Kidney (tissue), 14 donors: ENCODE data around the gene U2AF2. TPM values are rescaled to one million over a fixed set of nuclear protein-coding genes. Genes with fewer than 3 reads are reported as not detected.
A peak's percentile ranks its signal among the peaks of the same experiment; 100 is the strongest.

Experiments
- DNase-seq, 5 donors: peaks; one replicate each; pipeline ENCODE4 v3.0.0-alpha.2; 2013 to 2020
- FAIRE-seq: peaks from 2 replicates; lab custom pipeline; 2012; peaks lifted over from hg19 to GRCh38; lab: Jason Lieb, UNC
- H3K27ac ChIP-seq, 2 donors: one replicate each; pipeline ENCODE4 v1.7.0; 2013; ENCODE audit warnings: low read depth in 2 of 2, low read length in 2 of 2, inconsistent platforms in 1 of 2
- H3K27me3 ChIP-seq: one replicate; pipeline ENCODE4 v1.7.1; 2013; ENCODE audit warnings: low read length, inconsistent platforms; ENCODE audit not compliant: control insufficient read depth, insufficient read depth
- H3K36me3 ChIP-seq, 3 donors: one replicate each; pipeline versions ENCODE4 v1.7.0 to v1.7.1; 2013; ENCODE audit warnings: low read length in 3 of 3, control low read depth in 1 of 3, inconsistent platforms in 1 of 3; ENCODE audit not compliant: insufficient read depth in 3 of 3, control insufficient read depth in 2 of 3
- H3K4me1 ChIP-seq, 3 donors: one replicate each; pipeline versions ENCODE4 v1.7.0 to v1.7.1; 2013; ENCODE audit warnings: low read length in 3 of 3, inconsistent platforms in 1 of 3, low read depth in 1 of 3; ENCODE audit not compliant: control insufficient read depth in 2 of 3, insufficient read depth in 2 of 3
- H3K4me3 ChIP-seq, 3 donors: one replicate each; pipeline versions ENCODE4 v1.7.0 to v1.8.1; 2013; ENCODE audit warnings: low read length in 3 of 3, control low read depth in 1 of 3, inconsistent platforms in 1 of 3
- H3K9ac ChIP-seq, 3 donors: one replicate each; pipeline versions ENCODE4 v1.7.0 to v1.7.1; 2013; ENCODE audit warnings: low read length in 3 of 3, control low read depth in 1 of 3, inconsistent platforms in 1 of 3
- H3K9me3 ChIP-seq, 3 donors: one replicate each; pipeline versions ENCODE4 v1.7.0 to v1.7.1; 2013; ENCODE audit warnings: low read length in 3 of 3, control low read depth in 1 of 3, inconsistent platforms in 1 of 3; ENCODE audit not compliant: control insufficient read depth in 2 of 3, insufficient read depth in 1 of 3
- intact Hi-C: fragments of 100-400 bp; cut with DNase I; formaldehyde crosslinking; loops from one replicate; pipeline ENCODE4 v1.11.1; 2022
- polyA plus RNA-seq: library from polyadenylated mRNA; stranded (reverse); fragments of 350-450 nt; fragmentation: Illumina TruSeq; extraction: RNeasy Lipid Tissue Mini Kit (QIAGEN cat#74804); gene quantifications from one replicate; pipeline ENCODE4 v1.2.3, GENCODE V29; 2014; ENCODE audit warnings: low read depth, low replicate concordance; ENCODE audit not compliant: insufficient read depth
- total RNA-seq: library from RNA; stranded (reverse); fragmentation: NEBNext Ultra II Directional; extraction: Animal tissue kit (Norgen Biotek cat#: 25700); gene quantifications from one replicate; pipeline ENCODE4 v1.2.1, GENCODE V29; 2021
- TF ChIP-seq, protein P1 (sequence below): IDR thresholded peaks from 3 replicates; pipeline ENCODE4 v1.5.1; 2012; ENCODE audit warnings: mild to moderate bottlenecking, moderate library complexity, borderline replicate concordance; ENCODE audit not compliant: insufficient read depth; ENCODE audit errors: extremely low read depth
- donor health status: control.
- donor health status: control.
- donor health status: control.
- donor health status: control.
- donor health status: control.
- donor health status: DM: yes; HTN: yes; CAD: no.
- donor health status: Normal renal cell carcinoma (clear cell type).

U2AF2 gene
- total and polyA plus RNA-seq, 2 donors from 2014 or later = 54.8 to 161 TPM

DNA sequence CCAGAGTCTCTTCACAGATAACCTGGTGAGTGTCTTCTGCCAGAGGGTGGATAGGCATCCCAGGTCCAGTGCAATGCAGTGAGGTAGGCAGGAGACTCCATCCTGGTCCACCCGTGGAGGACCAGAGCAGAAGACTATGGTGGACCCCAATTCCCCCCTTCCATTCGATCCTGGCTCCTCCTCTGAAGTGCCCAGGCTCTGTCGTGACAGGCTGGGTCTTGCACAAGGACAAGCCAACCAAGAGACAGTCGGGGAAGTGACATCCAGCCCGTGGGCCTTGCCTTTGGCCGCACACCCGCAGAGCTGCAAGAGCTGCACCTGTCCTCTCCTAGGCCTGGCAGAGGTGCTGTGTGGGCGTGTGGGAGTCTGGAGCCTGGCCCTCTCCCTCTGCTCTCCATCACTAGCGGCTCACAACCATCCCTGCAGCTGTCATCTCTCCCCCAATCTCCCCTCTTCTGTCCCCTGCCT lies 33.6 kb upstream of the U2AF2 start:
- Histone ChIP-seq H3K27ac (no peak overlapping the region), H3K9ac (no peak overlapping the region), H3K9me3 (no peaks in the 10 kb centered on the region), H3K27me3 (no peaks in the 10 kb centered on the region), H3K4me1 (peaks cover 2 to 6% (median 5%) of the 10 kb centered on the region in 3 donors), H3K4me3 (no peak overlapping the region), H3K36me3 (peaks cover 0 to 6% (median 0%) of the 10 kb centered on the region in 3 donors)
- no peak for DNase-seq
- TF ChIP-seq, protein P1, sequence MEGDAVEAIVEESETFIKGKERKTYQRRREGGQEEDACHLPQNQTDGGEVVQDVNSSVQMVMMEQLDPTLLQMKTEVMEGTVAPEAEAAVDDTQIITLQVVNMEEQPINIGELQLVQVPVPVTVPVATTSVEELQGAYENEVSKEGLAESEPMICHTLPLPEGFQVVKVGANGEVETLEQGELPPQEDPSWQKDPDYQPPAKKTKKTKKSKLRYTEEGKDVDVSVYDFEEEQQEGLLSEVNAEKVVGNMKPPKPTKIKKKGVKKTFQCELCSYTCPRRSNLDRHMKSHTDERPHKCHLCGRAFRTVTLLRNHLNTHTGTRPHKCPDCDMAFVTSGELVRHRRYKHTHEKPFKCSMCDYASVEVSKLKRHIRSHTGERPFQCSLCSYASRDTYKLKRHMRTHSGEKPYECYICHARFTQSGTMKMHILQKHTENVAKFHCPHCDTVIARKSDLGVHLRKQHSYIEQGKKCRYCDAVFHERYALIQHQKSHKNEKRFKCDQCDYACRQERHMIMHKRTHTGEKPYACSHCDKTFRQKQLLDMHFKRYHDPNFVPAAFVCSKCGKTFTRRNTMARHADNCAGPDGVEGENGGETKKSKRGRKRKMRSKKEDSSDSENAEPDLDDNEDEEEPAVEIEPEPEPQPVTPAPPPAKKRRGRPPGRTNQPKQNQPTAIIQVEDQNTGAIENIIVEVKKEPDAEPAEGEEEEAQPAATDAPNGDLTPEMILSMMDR = no peak
- no peak for FAIRE-seq
- intact Hi-C loops = no loop called here

DNA sequence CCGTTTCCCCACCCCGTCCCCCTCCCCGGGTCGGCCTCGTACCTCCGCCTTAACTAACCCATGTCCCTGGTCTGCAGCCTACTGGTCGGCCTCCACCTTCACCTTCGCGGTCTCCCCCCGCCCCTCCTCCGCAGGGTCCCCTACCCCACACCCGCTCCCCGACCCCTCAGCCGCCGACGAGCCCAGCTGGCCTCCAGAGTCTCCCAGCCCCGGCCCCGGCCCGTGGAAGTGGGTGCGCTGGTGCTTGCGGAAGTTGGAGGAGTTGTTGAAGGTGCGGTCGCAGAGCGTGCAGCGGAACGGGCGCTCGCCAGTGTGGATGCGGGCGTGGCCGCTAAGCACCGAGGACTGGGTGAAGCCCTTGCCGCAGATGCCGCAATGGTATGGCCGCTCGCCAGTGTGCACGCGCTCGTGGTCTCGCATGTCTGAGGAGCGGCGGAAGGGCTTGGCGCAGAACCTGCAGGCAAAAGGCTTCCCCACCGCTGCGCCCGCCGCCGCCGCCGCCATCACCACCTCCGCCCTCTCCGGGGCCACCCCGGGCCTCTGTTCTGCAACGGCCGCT lies 33.1 kb upstream of the U2AF2 start:
- Histone ChIP-seq H3K27ac (no peak overlapping the region), H3K4me3 (no peak overlapping the region), H3K36me3 (peaks cover 0 to 6% (median 0%) of the 10 kb centered on the region in 3 donors), H3K9ac (no peak overlapping the region), H3K27me3 (no peaks in the 10 kb centered on the region), H3K4me1 (peaks cover 2 to 6% (median 5%) of the 10 kb centered on the region in 3 donors), H3K9me3 (no peaks in the 10 kb centered on the region)
- intact Hi-C loops = no loop called here
- DNase-seq = peak in 1 of 5 donors; percentile 71
- FAIRE-seq = no peak
- TF ChIP-seq, protein P1 = no peak

DNA sequence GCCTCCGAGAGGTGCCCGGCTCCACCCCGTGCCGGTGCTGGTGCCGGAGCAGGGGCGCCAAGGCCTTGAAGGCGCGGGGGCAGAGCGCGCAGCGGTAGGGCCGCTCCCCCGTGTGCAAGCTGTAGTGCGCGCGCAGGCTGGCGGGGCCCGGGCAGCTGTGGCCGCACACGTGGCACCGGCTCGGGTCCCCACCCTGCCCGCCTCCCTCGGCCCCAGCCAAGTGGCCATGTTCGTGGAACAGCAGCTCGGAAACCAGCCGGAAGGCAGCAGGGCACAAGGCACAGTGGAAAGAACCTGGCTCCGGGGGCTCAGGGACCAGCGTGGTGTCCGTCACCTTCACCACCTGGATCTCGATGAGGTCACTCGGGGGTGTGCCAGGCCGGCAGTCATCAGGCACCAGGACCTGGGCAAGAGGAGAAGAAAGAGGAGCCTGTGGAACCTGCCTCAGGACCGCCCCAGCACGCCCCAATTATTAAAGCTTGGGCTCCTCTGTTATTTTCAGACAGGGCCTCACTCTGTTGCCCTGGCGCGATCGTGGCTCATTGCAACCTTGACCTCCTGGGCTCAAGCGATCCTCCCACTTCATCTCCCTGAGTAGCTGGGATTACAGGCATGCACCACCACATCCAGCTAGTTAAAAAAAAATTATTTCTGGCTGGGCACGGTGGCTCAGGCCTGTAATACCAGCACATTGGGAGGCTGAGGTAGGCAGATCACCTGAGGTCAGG lies 32.4 kb upstream of the U2AF2 start:
- Histone ChIP-seq H3K4me1 (peaks cover 2 to 6% (median 5%) of the 10 kb centered on the region in 3 donors), H3K27ac (no peak overlapping the region), H3K4me3 (no peak overlapping the region), H3K9ac (no peak overlapping the region), H3K27me3 (no peaks in the 10 kb centered on the region), H3K36me3 (peaks cover 0 to 6% (median 0%) of the 10 kb centered on the region in 3 donors), H3K9me3 (no peaks in the 10 kb centered on the region)
- DNase-seq = no peak
- TF ChIP-seq, protein P1 = no peak
- FAIRE-seq = no peak
- intact Hi-C loops = no loop called here
